H1 (cell line): ENCODE measurements around the gene SPOCK3. TPM values are rescaled to one million over a fixed set of nuclear protein-coding genes. Genes with fewer than 3 reads are reported as not detected.

Experiments used
- JUND ChIP-seq: IDR thresholded peaks from 2 replicates; pipeline ENCODE4 v1.6.1; 2011; ENCODE audit warnings: mild to moderate bottlenecking, improper control_type of control experiment, low read length
- ZNF274 ChIP-seq: IDR thresholded peaks from 2 replicates; pipeline ENCODE4 v1.7.0; 2012; ENCODE audit warnings: low read length, borderline replicate concordance; ENCODE audit errors: extremely low read depth
- polyA plus RNA-seq, 7 experiments: library from polyadenylated mRNA; depleted of rRNA in 3 of 7; stranded (reverse) in 5 of 7; unstranded in 2 of 7; fragments of >200 nt in 5 of 7; fragments of 200-250 nt in 2 of 7; gene quantifications; 1 replicate in 5 of 7; 2 replicates in 1 of 7; 4 replicates in 1 of 7; pipeline versions ENCODE4 v1.2.1 to v1.2.3, GENCODE V29; 2011 to 2013; ENCODE audit warnings: missing spikeins in 2 of 7, mixed read lengths in 2 of 7
- total RNA-seq: library from RNA; stranded (reverse); fragmentation: NEBNext Ultra II Directional; extraction: Animal tissue kit (Norgen Biotek cat#: 25700); gene quantifications from 2 replicates; pipeline ENCODE4 v1.2.1, GENCODE V29; 2021

The SPOCK3 gene
- total and polyA plus RNA-seq, 2 of the 8 experiments (the other 6 are each of a cell fraction or from before 2014, with no cell fraction given): 0.14 to 0.60 TPM

DNA sequence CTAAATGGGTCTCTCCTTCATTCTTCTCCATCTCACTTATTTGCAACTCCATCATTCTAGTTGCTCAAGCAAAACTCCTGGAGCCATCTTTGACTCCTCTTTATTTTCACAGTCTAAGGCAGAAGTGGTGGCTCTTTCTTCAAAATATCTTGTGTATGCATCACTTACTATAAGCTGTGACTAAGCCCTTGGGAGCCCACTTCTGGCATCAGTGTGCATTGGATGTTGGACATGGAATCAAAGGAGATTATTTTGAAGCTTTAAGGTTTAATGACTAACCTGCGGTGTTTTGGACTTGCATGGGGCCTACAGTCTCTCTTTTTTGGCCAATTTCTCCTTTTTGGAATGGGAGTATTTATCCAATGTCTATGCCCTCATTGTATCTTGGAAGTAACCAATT is 276.8 kb downstream of the SPOCK3 start (continued):
- no peak for TF ChIP-seq JUND
- no peak for TF ChIP-seq ZNF274
- TF ChIP-seq, all 59 proteins: peak for 0
